Measurements from ENCODE around the gene BRSK2.

Gene BRSK2

DNA sequence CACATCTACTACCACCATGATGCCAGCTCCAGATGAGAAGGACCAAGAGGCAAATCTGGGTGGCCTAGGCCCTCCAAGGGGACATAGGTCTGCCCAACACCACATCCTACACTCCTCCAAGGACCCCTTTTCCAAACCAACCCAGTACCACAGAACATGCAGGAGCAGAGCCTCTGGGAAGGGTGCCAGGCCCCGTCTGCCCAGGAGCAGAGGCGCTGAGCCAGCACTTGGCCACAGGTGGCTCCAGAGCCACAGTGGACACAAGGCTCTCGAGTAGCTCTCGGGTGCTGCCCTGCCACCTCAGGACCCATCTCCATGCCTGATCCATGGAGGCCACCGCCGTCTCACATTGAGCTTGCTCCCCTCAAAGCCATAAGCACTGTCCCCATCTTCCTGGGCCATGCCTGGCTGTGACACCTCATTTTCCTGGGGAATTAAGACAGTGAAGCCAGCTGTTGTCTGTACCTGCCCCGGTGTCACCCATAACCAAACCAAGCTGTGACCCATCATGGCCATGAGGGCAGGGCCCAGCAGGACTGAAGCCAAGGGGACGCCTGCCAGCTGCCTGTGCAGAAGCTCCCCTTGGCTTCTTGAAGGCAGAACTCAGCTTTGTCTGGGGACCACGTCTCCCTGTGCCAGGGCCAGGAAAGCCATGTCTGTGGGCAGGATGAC lies 89.4 kb downstream of the BRSK2 start (continued):
- TF ChIP-seq, protein P1, sequence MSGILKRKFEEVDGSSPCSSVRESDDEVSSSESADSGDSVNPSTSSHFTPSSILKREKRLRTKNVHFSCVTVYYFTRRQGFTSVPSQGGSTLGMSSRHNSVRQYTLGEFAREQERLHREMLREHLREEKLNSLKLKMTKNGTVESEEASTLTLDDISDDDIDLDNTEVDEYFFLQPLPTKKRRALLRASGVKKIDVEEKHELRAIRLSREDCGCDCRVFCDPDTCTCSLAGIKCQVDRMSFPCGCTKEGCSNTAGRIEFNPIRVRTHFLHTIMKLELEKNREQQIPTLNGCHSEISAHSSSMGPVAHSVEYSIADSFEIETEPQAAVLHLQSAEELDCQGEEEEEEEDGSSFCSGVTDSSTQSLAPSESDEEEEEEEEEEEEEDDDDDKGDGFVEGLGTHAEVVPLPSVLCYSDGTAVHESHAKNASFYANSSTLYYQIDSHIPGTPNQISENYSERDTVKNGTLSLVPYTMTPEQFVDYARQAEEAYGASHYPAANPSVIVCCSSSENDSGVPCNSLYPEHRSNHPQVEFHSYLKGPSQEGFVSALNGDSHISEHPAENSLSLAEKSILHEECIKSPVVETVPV (CRISPR knock-in tag; IDR thresholded peaks at IDR 0.05), result no peak
- TF ChIP-seq, protein P2, sequence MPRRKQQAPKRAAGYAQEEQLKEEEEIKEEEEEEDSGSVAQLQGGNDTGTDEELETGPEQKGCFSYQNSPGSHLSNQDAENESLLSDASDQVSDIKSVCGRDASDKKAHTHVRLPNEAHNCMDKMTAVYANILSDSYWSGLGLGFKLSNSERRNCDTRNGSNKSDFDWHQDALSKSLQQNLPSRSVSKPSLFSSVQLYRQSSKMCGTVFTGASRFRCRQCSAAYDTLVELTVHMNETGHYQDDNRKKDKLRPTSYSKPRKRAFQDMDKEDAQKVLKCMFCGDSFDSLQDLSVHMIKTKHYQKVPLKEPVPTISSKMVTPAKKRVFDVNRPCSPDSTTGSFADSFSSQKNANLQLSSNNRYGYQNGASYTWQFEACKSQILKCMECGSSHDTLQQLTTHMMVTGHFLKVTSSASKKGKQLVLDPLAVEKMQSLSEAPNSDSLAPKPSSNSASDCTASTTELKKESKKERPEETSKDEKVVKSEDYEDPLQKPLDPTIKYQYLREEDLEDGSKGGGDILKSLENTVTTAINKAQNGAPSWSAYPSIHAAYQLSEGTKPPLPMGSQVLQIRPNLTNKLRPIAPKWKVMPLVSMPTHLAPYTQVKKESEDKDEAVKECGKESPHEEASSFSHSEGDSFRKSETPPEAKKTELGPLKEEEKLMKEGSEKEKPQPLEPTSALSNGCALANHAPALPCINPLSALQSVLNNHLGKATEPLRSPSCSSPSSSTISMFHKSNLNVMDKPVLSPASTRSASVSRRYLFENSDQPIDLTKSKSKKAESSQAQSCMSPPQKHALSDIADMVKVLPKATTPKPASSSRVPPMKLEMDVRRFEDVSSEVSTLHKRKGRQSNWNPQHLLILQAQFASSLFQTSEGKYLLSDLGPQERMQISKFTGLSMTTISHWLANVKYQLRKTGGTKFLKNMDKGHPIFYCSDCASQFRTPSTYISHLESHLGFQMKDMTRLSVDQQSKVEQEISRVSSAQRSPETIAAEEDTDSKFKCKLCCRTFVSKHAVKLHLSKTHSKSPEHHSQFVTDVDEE (CRISPR knock-in tag; IDR thresholded peaks at IDR 0.05), result no peak
- TF ChIP-seq, protein P3, sequence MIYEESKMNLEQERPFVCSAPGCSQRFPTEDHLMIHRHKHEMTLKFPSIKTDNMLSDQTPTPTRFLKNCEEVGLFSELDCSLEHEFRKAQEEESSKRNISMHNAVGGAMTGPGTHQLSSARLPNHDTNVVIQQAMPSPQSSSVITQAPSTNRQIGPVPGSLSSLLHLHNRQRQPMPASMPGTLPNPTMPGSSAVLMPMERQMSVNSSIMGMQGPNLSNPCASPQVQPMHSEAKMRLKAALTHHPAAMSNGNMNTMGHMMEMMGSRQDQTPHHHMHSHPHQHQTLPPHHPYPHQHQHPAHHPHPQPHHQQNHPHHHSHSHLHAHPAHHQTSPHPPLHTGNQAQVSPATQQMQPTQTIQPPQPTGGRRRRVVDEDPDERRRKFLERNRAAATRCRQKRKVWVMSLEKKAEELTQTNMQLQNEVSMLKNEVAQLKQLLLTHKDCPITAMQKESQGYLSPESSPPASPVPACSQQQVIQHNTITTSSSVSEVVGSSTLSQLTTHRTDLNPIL (CRISPR knock-in tag; IDR thresholded peaks at IDR 0.05; ENCODE audit: low read depth), result no peak

DNA sequence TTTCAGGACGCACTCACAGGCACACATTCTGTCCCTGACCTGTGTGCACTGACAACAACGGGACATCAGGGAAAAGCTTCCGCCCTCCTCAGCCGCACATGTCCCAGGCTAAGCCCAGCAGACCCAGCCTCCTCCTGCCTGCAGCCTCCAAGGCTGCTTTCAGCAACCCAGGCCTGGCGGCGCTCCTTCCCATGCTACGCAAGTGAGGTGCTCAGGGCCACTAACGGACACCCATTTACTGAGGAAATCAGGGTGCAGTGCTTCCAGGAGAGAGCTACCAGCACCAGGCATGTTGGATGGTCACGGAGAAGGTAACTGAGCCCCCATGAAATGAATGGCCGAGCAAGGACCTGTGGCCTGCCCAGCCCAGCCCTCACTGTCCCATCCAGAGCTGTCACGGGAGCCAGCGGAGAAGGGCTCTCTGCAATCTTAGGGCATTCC lies 90.0 kb downstream of the BRSK2 start:
- TF ChIP-seq, protein P4, sequence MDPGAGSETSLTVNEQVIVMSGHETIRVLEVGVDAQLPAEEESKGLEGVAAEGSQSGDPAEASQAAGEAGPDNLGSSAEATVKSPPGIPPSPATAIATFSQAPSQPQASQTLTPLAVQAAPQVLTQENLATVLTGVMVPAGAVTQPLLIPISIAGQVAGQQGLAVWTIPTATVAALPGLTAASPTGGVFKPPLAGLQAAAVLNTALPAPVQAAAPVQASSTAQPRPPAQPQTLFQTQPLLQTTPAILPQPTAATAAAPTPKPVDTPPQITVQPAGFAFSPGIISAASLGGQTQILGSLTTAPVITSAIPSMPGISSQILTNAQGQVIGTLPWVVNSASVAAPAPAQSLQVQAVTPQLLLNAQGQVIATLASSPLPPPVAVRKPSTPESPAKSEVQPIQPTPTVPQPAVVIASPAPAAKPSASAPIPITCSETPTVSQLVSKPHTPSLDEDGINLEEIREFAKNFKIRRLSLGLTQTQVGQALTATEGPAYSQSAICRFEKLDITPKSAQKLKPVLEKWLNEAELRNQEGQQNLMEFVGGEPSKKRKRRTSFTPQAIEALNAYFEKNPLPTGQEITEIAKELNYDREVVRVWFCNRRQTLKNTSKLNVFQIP (CRISPR knock-in tag; IDR thresholded peaks at IDR 0.05; ENCODE audit: borderline replicate concordance, low read depth), result no peak
- TF ChIP-seq PPARA (CRISPR knock-in tag; IDR thresholded peaks at IDR 0.05; ENCODE audit: borderline replicate concordance), result no peak
- no peak for TF ChIP-seq PATZ1 (CRISPR knock-in tag; IDR thresholded peaks at IDR 0.05; ENCODE audit: borderline replicate concordance)
- TF ChIP-seq, protein P1 (CRISPR knock-in tag; IDR thresholded peaks at IDR 0.05), result no peak
- TF ChIP-seq CSDC2 (CRISPR knock-in tag; IDR thresholded peaks at IDR 0.05), result no peak
- TF ChIP-seq, protein P2 (CRISPR knock-in tag; IDR thresholded peaks at IDR 0.05), result no peak
- TF ChIP-seq GLIS3 (CRISPR knock-in tag; IDR thresholded peaks at IDR 0.05), result no peak
- no peak for TF ChIP-seq SNAI2 (CRISPR knock-in tag; IDR thresholded peaks at IDR 0.05)
- no peak for ATAC-seq

DNA sequence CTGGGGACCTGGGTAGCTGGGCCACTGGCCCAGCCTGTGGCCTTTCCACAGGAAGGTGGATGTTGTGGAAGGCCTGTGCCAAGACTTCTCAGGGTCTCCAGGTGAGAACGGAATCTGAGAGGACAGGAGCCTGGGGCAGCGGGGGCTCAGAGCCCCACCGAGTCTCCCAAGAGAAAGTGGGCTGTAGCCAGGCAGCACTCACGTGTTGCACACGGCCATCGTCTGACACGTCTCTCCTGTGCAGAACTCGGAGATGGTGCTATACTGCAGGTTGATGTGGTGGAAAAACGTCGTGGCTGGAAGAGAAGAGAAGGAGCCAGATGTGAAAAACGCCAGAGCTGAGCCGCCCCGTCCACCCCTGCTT lies 90.4 kb downstream of the BRSK2 start:
- no peak for ATAC-seq
- no peak for TF ChIP-seq ZNF70 (CRISPR knock-in tag; IDR thresholded peaks at IDR 0.05)
- no peak for TF ChIP-seq ZC3H10 (CRISPR knock-in tag; IDR thresholded peaks at IDR 0.05)
- TF ChIP-seq RARB (CRISPR knock-in tag; IDR thresholded peaks at IDR 0.05), result no peak
- TF ChIP-seq OSR1 (CRISPR knock-in tag; IDR thresholded peaks at IDR 0.05), result no peak
- no peak for TF ChIP-seq TOX (CRISPR knock-in tag; IDR thresholded peaks at IDR 0.05; ENCODE audit: borderline replicate concordance)
- TF ChIP-seq ARNTL (CRISPR knock-in tag; IDR thresholded peaks at IDR 0.05; ENCODE audit: borderline replicate concordance, low read depth), result no peak
- TF ChIP-seq PATZ1 (CRISPR knock-in tag; IDR thresholded peaks at IDR 0.05; ENCODE audit: borderline replicate concordance), result no peak
- TF ChIP-seq ISL1 (CRISPR knock-in tag; IDR thresholded peaks at IDR 0.05), result no peak
- TF ChIP-seq, protein P3 (CRISPR knock-in tag; IDR thresholded peaks at IDR 0.05; ENCODE audit: low read depth), result no peak
- no peak for TF ChIP-seq PPARA (CRISPR knock-in tag; IDR thresholded peaks at IDR 0.05; ENCODE audit: borderline replicate concordance)
- no peak for TF ChIP-seq ZFP30 (CRISPR knock-in tag; IDR thresholded peaks at IDR 0.05)

All from SK-N-SH treated with all-trans-retinoic acid at 6 μM for 48 hours (cell line).